ENCODE results near the gene IFT27. TPM values are rescaled to one million over a fixed set of nuclear protein-coding genes. Genes with fewer than 3 reads are reported as not detected.

The IFT27 gene
- total RNA-seq, 1 donor from 2014 or later, result 21.5 TPM

DNA sequence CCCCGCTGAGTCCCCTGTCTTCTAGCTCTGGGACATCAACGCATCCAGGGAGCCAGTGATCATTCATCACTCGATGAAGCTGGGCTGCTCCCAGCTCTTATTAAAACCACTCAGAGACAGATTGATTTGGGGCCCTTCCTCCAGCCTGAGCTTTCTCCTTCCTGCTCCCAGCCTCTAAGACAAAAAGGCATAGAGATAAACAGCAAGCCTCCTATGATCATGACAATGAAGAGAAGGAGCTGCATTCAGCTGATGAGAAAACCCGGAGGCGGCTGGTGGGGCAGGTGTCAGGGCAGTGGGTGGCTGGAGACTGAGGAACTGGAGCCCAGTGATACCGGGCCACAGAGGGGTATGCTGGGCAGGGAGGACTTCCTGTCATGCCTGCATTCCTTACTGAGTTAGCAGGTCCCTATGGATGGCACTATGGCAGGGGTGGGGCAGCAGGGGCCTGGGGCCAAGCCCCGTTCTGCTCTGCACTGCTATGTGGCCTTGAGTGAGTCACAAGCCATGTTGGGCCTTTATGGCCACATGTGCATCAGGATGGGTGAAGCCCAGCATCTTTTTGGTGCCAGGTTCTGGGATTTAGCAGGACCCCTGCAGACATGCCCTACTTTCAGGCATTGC is 20.7 kb upstream of the IFT27 start:
- no peaks in the 10 kb centered on the region for H3K4me1 ChIP-seq
- H3K9me3 ChIP-seq, result no peaks in the 10 kb centered on the region
- H3K36me3 ChIP-seq, result no peaks in the 10 kb centered on the region
- ATAC-seq, result no peak
- peaks cover 27% of the 10 kb centered on the region for H3K27me3 ChIP-seq
- TF ChIP-seq, protein P1, sequence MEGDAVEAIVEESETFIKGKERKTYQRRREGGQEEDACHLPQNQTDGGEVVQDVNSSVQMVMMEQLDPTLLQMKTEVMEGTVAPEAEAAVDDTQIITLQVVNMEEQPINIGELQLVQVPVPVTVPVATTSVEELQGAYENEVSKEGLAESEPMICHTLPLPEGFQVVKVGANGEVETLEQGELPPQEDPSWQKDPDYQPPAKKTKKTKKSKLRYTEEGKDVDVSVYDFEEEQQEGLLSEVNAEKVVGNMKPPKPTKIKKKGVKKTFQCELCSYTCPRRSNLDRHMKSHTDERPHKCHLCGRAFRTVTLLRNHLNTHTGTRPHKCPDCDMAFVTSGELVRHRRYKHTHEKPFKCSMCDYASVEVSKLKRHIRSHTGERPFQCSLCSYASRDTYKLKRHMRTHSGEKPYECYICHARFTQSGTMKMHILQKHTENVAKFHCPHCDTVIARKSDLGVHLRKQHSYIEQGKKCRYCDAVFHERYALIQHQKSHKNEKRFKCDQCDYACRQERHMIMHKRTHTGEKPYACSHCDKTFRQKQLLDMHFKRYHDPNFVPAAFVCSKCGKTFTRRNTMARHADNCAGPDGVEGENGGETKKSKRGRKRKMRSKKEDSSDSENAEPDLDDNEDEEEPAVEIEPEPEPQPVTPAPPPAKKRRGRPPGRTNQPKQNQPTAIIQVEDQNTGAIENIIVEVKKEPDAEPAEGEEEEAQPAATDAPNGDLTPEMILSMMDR (IDR thresholded peaks at IDR 0.05), result no peak
- no peak overlapping the region for H3K27ac ChIP-seq
- H3K4me3 ChIP-seq, result no peak overlapping the region
- intact Hi-C loops (cut with DNase I), result no loop called here
- no peak for DNase-seq

DNA sequence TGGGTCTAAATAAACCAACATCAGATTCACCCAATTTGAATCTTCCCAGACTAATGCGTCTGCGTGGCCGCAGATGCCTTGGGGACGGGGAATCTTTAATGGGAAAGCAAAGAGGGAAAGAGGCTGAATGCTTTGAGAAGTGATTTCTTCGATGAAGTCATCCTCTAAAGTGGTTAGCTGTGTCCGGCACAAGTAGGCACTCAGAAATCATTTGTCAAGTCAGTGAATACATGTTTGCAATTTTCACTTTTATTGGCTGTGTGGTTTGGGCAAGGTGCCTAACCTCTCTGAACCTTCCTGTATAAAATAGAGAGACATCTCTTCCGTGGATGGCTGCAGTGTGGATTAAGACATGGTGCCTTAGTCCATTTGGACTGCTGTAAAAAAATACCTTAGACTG is 19.7 kb upstream of the IFT27 start:
- Histone ChIP-seq H3K4me1 (no peaks in the 10 kb centered on the region), H3K27ac (no peak overlapping the region), H3K27me3 (peaks cover 35% of the 10 kb centered on the region), H3K9me3 (no peaks in the 10 kb centered on the region), H3K4me3 (no peak overlapping the region), H3K36me3 (no peaks in the 10 kb centered on the region)
- no peak for ATAC-seq
- intact Hi-C loops (cut with DNase I), result no loop called here
- no peak for DNase-seq
- TF ChIP-seq, protein P1 (IDR thresholded peaks at IDR 0.05), result no peak

DNA sequence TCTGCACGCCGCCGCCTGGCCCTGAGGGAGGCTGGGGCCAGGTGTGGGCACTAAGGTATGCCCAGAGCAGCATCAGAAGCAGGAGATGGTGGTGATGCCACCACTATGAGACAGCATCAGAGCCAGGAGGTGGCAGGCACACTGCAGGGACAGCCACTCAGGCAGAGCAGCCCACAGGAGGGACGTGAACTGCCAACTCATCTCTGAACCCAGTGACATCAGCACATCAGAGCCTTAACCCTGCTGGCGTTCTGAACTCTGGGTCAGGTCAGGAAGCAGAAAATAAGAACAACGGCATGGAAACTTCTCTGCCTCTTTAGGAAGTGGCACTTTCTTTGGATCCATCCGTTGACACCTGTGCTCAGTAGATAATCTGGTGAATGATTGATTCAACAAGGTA is 14.7 kb upstream of the IFT27 start:
- no peak overlapping the region for H3K4me3 ChIP-seq
- H3K9me3 ChIP-seq, result no peaks in the 10 kb centered on the region
- no peak overlapping the region for H3K27ac ChIP-seq
- intact Hi-C loops (cut with DNase I), result no loop called here
- H3K4me1 ChIP-seq, result no peaks in the 10 kb centered on the region
- ATAC-seq (peak; percentile 58), DNase-seq (no peak)
- H3K27me3 ChIP-seq, result peaks cover 64% of the 10 kb centered on the region
- H3K36me3 ChIP-seq, result no peaks in the 10 kb centered on the region
- TF ChIP-seq, protein P1 (IDR thresholded peaks at IDR 0.05), result no peak

DNA sequence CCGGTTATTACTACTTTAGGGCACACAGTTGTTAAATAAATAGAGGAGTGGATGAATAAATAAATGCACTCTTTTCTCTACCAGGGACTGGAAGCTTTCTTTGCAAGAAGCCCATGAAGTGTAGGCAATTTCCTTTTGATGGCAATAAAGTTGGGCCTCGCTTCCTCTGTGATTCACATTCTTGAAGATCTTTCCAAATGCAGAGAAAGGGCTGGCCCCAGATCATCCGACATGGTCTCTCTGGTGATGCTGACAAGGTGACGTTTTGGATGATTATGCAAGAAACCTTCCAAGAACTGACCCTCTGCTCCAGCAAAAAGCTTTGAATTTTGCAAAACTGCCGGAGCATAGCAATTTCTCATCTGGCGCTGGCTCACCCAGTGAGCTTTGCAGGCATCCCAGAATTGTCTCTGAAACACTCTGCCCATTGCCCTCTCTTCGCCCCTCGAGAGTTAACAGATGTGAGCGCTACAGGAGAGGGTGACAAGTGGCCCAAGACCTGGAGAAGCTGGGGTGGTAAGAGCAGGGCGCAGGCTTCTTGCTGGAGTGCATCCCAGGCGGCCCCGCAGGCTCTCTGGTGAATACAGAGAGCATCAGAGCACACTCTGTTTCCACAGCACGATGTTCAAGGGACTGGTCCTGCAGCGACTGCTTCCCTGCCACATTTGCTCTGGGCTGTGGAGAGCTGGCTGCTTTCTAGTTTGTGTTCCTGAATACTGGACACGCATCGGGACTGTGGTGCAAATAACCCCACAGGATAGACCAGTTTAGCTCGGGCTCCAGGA is 11.5 kb upstream of the IFT27 start:
- Histone ChIP-seq H3K9me3 (no peaks in the 10 kb centered on the region), H3K27ac (no peak overlapping the region), H3K27me3 (peaks cover 65% of the 10 kb centered on the region), H3K36me3 (no peaks in the 10 kb centered on the region), H3K4me1 (no peaks in the 10 kb centered on the region), H3K4me3 (no peak overlapping the region)
- ATAC-seq (no peak), DNase-seq (no peak)
- TF ChIP-seq, protein P1 (IDR thresholded peaks at IDR 0.05), result no peak
- intact Hi-C loops (cut with DNase I), result loop anchor here (10.0 kb wide), 2 partner anchors 67 to 197 kb away; no protein-coding TSS in a partner anchor

DNA sequence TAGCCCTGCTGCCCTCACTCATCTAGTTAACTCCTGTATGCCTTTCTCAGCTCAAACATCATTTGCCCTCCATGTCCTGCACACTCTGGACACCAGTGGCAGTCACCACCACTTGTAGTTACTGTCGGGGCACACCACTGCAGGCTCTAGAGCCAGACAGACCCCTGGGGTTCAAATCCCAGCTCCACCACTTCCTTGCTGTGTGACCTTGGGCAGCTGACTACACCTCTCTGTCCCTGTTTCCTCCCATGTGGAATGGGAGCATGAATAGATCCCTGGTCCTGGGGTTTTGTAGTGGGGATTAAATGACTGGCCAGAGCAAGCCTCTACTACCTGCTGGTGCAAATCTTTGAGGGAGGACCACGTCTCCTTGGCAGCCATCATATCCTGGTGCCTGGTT is 7.8 kb upstream of the IFT27 start:
- Histone ChIP-seq H3K27ac (no peak overlapping the region), H3K4me3 (no peak overlapping the region), H3K36me3 (no peaks in the 10 kb centered on the region), H3K9me3 (no peaks in the 10 kb centered on the region), H3K27me3 (peaks cover 33% of the 10 kb centered on the region), H3K4me1 (no peaks in the 10 kb centered on the region)
- intact Hi-C loops (cut with DNase I), result loop anchor here (10.0 kb wide), 2 partner anchors 71 to 201 kb away; no protein-coding TSS in a partner anchor
- TF ChIP-seq, protein P1 (IDR thresholded peaks at IDR 0.05), result no peak
- DNase-seq, result no peak
- ATAC-seq, result no peak

All from upper lobe of right lung (tissue), 1 donor.